HG03342 (cell line): ENCODE results near the gene GALNT5.

Experiments
- ATAC-seq: cut with Tn5 transposase; IDR thresholded peaks from one replicate; pipeline ENCODE4 v1.9.1; 2021; ENCODE audit warnings: mild to moderate bottlenecking, moderate library complexity; ENCODE audit not compliant: unreplicated experiment

GALNT5 gene

GRCh38 chr2:157290525-157290924, 33.0 kb downstream of the GALNT5 start:
- ATAC-seq: no peak

GRCh38 chr2:157291018-157291417, 33.5 kb downstream of the GALNT5 start:
- no peak for ATAC-seq

GRCh38 chr2:157292853-157293252, 35.3 kb downstream of the GALNT5 start:
- no peak for ATAC-seq

GRCh38 chr2:157296490-157296889, 39.0 kb downstream of the GALNT5 start:
- ATAC-seq: no peak

GRCh38 chr2:157296958-157297357, 39.5 kb downstream of the GALNT5 start:
- no peak for ATAC-seq

GRCh38 chr2:157301307-157301706, 43.8 kb downstream of the GALNT5 start:
- no peak for ATAC-seq

GRCh38 chr2:157302492-157303099, 45.1 kb downstream of the GALNT5 start:
- peak; percentile 74 for ATAC-seq

- no peak for ATAC-seq
Observed at GRCh38 chr2:157303612-157304011, 46.1 kb downstream of the GALNT5 start.

- no peak for ATAC-seq
Observed at GRCh38 chr2:157304811-157305722, 47.6 kb downstream of the GALNT5 start.

GRCh38 chr2:157305723-157306110, 48.2 kb downstream of the GALNT5 start:
- no peak for ATAC-seq

GRCh38 chr2:157307021-157307420, 49.5 kb downstream of the GALNT5 start:
- no peak for ATAC-seq

GRCh38 chr2:157309878-157310277, 52.4 kb downstream of the GALNT5 start:
- ATAC-seq: no peak

- ATAC-seq: no peak
Observed at GRCh38 chr2:157311706-157312105, 54.2 kb downstream of the GALNT5 start.

GRCh38 chr2:157312866-157313486, 55.5 kb downstream of the GALNT5 start:
- no peak for ATAC-seq

GRCh38 chr2:157315901-157316300, 58.4 kb downstream of the GALNT5 start:
- ATAC-seq: no peak

- ATAC-seq: no peak
Observed at GRCh38 chr2:157318884-157319283, 61.4 kb downstream of the GALNT5 start.

GRCh38 chr2:157319795-157320194, 62.3 kb downstream of the GALNT5 start:
- no peak for ATAC-seq

- no peak for ATAC-seq
Observed at GRCh38 chr2:157320409-157320808, 62.9 kb downstream of the GALNT5 start.

- ATAC-seq: no peak
Observed at GRCh38 chr2:157321466-157321865, 64.0 kb downstream of the GALNT5 start.

GRCh38 chr2:157322432-157322831, 64.9 kb downstream of the GALNT5 start:
- ATAC-seq: no peak

GRCh38 chr2:157324331-157324843, 66.9 kb downstream of the GALNT5 start:
- ATAC-seq: no peak

- no peak for ATAC-seq
Observed at GRCh38 chr2:157325786-157326185, 68.3 kb downstream of the GALNT5 start, which contains the start of gene ERMN. Gene ERMN, minus strand, starts transcription at chr2:157325824. Its CDS starts 182 bp downstream, at chr2:157325642.
